Esophagus squamous epithelium (tissue), 5 donors: Measurements from ENCODE around the gene WRAP73. TPM values are rescaled to one million over a fixed set of nuclear protein-coding genes. Genes with fewer than 3 reads are reported as not detected.

ENCODE experiments used
- DNase-seq: peaks from one replicate; lab custom pipeline; 2025; lab: John Stamatoyannopoulos, UW
- H3K27ac ChIP-seq, 4 donors: fragments of 200-600 bp; sonication (generic); one replicate each; pipeline ENCODE4 v1.5.1; 2016 to 2019; ENCODE audit warnings: mild to moderate bottlenecking in 1 of 4
- H3K27me3 ChIP-seq, 4 donors: fragments of 200-600 bp; sonication (generic); 1 replicate in 3 of 4; 2 replicates in 1 of 4; pipeline versions ENCODE4 v1.5.1 to v1.6.0; 2017 to 2021; ENCODE audit warnings: antibody characterized with exemption in 1 of 4
- H3K36me3 ChIP-seq, 3 donors: fragments of 200-600 bp; sonication (generic); one replicate each; pipeline ENCODE4 v1.5.1; 2016 to 2019
- H3K4me1 ChIP-seq, 3 donors: fragments of 200-600 bp; sonication (generic); one replicate each; pipeline ENCODE4 v1.5.1; 2017 to 2019
- H3K4me3 ChIP-seq, 4 donors: fragments of 200-600 bp; sonication (generic); 1 replicate in 3 of 4; 2 replicates in 1 of 4; pipeline ENCODE4 v1.5.1; 2016 to 2019; ENCODE audit warnings: mild to moderate bottlenecking in 2 of 4, moderate library complexity in 1 of 4
- H3K9me3 ChIP-seq, 3 donors: fragments of 200-600 bp; sonication (generic); one replicate each; pipeline ENCODE4 v1.5.1; 2016 to 2019
- POLR2A ChIP-seq, 4 donors: fragments of 450-650 bp; IDR thresholded peaks; one replicate each; pipeline ENCODE4 v1.6.1; 2017; ENCODE audit warnings: antibody characterized with exemption in 4 of 4, mild to moderate bottlenecking in 4 of 4, moderate library complexity in 3 of 4
- WGBS, 2 donors: methylation state at CpG; one replicate each; pipeline ENCODE4 v1.1.5; 2018; 5-methylcytosine and 5-hydroxymethylcytosine counted together
- intact Hi-C: fragments of 100-400 bp; cut with DNase I; formaldehyde crosslinking; loops from one replicate; pipeline ENCODE4 v1.15.0; 2022
- total RNA-seq, 4 donors: library from RNA; depleted of rRNA; stranded (reverse); fragments of >200 nt; gene quantifications; one replicate each; pipeline ENCODE4 v1.1.0, GENCODE V29; 2016
- TF ChIP-seq, protein P1 (sequence below), 6 experiments: fragments of 450-650 bp in 4 of 6; fragments of 200-600 bp in 2 of 6; sonication (generic) in 2 of 6; IDR thresholded peaks; one replicate each; pipeline ENCODE4 v1.5.1; 2016 to 2019; ENCODE audit warnings: antibody characterized with exemption in 6 of 6, mild to moderate bottlenecking in 4 of 6, moderate library complexity in 4 of 6
- donor health status: DM: yes; HTN: yes; CAD: no.

Gene WRAP73
- total RNA-seq, 4 donors from 2014 or later, result 7.6 to 17.2 (median 11.8) TPM

GRCh38 chr1:3658231-3658615 is 8.3 kb upstream of the WRAP73 start:
- intact Hi-C loops, result no loop called here
- Histone ChIP-seq H3K27me3 (peaks cover 0 to 64% (median 1%) of the 10 kb centered on the region in 4 donors), H3K4me3 (no peak overlapping the region), H3K36me3 (no peaks in the 10 kb centered on the region), H3K27ac (no peak overlapping the region), H3K4me1 (no peaks in the 10 kb centered on the region), H3K9me3 (no peaks in the 10 kb centered on the region)
- WGBS, 2 donors, result 59 to 65% methylated on average over 14 of the region's 14 CpGs
- no peak for DNase-seq
- TF ChIP-seq POLR2A (IDR thresholded peaks at IDR 0.05), result no peak
- TF ChIP-seq, protein P1, sequence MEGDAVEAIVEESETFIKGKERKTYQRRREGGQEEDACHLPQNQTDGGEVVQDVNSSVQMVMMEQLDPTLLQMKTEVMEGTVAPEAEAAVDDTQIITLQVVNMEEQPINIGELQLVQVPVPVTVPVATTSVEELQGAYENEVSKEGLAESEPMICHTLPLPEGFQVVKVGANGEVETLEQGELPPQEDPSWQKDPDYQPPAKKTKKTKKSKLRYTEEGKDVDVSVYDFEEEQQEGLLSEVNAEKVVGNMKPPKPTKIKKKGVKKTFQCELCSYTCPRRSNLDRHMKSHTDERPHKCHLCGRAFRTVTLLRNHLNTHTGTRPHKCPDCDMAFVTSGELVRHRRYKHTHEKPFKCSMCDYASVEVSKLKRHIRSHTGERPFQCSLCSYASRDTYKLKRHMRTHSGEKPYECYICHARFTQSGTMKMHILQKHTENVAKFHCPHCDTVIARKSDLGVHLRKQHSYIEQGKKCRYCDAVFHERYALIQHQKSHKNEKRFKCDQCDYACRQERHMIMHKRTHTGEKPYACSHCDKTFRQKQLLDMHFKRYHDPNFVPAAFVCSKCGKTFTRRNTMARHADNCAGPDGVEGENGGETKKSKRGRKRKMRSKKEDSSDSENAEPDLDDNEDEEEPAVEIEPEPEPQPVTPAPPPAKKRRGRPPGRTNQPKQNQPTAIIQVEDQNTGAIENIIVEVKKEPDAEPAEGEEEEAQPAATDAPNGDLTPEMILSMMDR (IDR thresholded peaks at IDR 0.05), result no peak

- Histone ChIP-seq H3K4me1 (peaks cover 3 to 5% (median 4%) of the 10 kb centered on the region in 3 donors), H3K27me3 (peaks cover 0 to 64% (median 4%) of the 10 kb centered on the region in 4 donors), H3K27ac (no peak overlapping the region), H3K36me3 (no peaks in the 10 kb centered on the region), H3K4me3 (no peak overlapping the region), H3K9me3 (no peaks in the 10 kb centered on the region)
- DNase-seq, result no peak
- intact Hi-C loops, result no loop called here
- WGBS, 2 donors, result 86 to 89% methylated on average over 11 to 14 of the region's 26 CpGs
- TF ChIP-seq, protein P1 (IDR thresholded peaks at IDR 0.05), result no peak
- TF ChIP-seq POLR2A (IDR thresholded peaks at IDR 0.05), result no peak
These were observed 7.8 kb upstream of the WRAP73 start for GRCh38 chr1:3657578-3658230.

DNA sequence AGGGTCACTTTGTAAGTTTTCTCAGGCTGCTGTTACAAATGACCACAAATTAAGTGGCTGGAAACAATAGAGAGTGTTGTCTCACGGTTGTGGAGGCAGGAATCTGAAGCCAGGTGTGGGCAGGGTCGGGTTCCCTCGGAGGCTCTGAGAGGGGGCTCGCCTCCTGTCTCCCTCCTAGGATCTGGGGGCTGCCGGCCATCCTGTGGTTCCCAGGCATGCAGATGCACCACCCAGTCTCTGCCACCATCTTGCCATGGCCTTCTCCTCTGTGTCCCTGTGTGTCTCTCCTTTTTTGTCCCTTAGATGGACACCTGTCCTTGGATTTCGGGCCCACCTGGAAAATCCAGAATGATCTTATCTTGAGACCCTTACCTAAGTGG is 7.2 kb upstream of the WRAP73 start:
- H3K4me1 ChIP-seq, result peaks cover 5 to 11% (median 9%) of the 10 kb centered on the region in 3 donors
- TF ChIP-seq POLR2A (IDR thresholded peaks at IDR 0.05), result no peak
- TF ChIP-seq, protein P1 (IDR thresholded peaks at IDR 0.05), result no peak
- no peaks in the 10 kb centered on the region for H3K36me3 ChIP-seq
- no peak overlapping the region for H3K27ac ChIP-seq
- intact Hi-C loops, result no loop called here
- H3K4me3 ChIP-seq, result no peak overlapping the region
- peaks cover 0 to 64% (median 5%) of the 10 kb centered on the region in 4 donors for H3K27me3 ChIP-seq
- WGBS, 2 donors, result 59 to 81% methylated on average over 6 of the region's 6 CpGs
- DNase-seq, result no peak
- no peaks in the 10 kb centered on the region for H3K9me3 ChIP-seq

DNA sequence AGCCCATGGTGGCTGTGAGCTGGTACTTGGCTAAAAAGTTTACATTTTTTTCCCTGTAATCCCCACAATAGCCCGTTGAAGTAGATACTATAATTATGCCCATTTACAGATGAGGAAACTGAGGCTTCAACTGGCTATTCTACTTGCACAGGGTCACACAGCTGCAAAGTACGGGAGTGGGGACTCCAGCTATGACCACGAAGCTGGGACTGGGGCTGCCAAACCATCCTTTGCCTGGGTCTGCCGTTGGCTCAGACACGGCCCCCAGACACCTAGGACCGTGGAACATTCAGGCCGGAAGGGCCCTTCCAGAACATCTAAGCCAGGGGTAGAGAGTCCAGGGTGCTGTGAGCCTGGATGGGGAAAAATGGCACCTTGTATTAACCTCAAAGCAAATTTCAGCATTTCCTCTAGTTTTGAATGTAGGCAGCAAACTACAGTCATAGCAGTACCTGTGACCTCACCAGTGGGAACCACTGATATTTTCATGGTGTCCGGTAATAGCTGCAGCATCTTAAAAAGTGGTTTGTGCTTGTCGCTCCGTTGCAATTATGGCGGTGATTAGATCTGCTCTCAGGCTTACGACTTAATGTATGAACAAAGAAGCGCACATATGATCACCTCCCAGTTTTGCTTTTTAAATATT is 6.7 kb upstream of the WRAP73 start:
- Histone ChIP-seq H3K27ac (no peak overlapping the region), H3K36me3 (no peaks in the 10 kb centered on the region), H3K4me1 (peaks cover 9 to 16% (median 14%) of the 10 kb centered on the region in 3 donors), H3K9me3 (no peaks in the 10 kb centered on the region), H3K27me3 (peaks cover 0 to 67% (median 9%) of the 10 kb centered on the region in 4 donors), H3K4me3 (no peak overlapping the region)
- 83 to 85% methylated on average over 12 to 13 of the region's 13 CpGs for WGBS, 2 donors
- intact Hi-C loops, result no loop called here
- no peak for TF ChIP-seq POLR2A (IDR thresholded peaks at IDR 0.05)
- TF ChIP-seq, protein P1 (IDR thresholded peaks at IDR 0.05), result no peak
- no peak for DNase-seq
